KMS-11 (cell line): ENCODE data around the gene SPINK1.

Experiments used
- H2AFZ ChIP-seq: fragments of 200-600 bp; sonication (generic); 2 replicates; pipeline ENCODE4 v1.6.1; 2016; ENCODE audit warnings: antibody characterized with exemption, mixed run types, low read depth
- H3K27ac ChIP-seq: fragments of 200-600 bp; sonication (generic); 2 replicates; pipeline ENCODE4 v1.6.1; 2016; ENCODE audit warnings: mild to moderate bottlenecking, mixed run types
- H3K27me3 ChIP-seq: fragments of 200-600 bp; sonication (generic); 2 replicates; pipeline ENCODE4 v1.6.1; 2017; ENCODE audit warnings: mild to moderate bottlenecking, low read depth, mixed run types, moderate library complexity; ENCODE audit not compliant: insufficient read depth
- H3K36me3 ChIP-seq: fragments of 200-600 bp; sonication (generic); 2 replicates; pipeline ENCODE4 v1.6.1; 2017; ENCODE audit warnings: mild to moderate bottlenecking, mixed run types; ENCODE audit not compliant: insufficient read depth
- H3K4me1 ChIP-seq: fragments of 200-600 bp; sonication (generic); 2 replicates; pipeline ENCODE4 v1.6.1; 2016; ENCODE audit warnings: mild to moderate bottlenecking, low read depth, mixed run types; ENCODE audit not compliant: poor library complexity, severe bottlenecking
- H3K4me2 ChIP-seq: fragments of 200-600 bp; sonication (generic); 2 replicates; pipeline ENCODE4 v1.7.0; 2016; ENCODE audit warnings: mild to moderate bottlenecking, mixed run types
- H3K4me3 ChIP-seq: fragments of 200-600 bp; sonication (generic); IDR thresholded peaks from 2 replicates; pipeline ENCODE4 v1.6.1; 2017; ENCODE audit warnings: low read depth, low read length, mixed read lengths; ENCODE audit not compliant: insufficient read depth
- H3K79me2 ChIP-seq: fragments of 200-600 bp; sonication (generic); 2 replicates; pipeline ENCODE4 v1.6.1; 2016; ENCODE audit warnings: low read depth, mixed run types; ENCODE audit not compliant: insufficient read depth
- H3K9ac ChIP-seq: fragments of 200-600 bp; sonication (generic); 2 replicates; pipeline ENCODE4 v1.6.1; 2016; ENCODE audit warnings: mild to moderate bottlenecking, mixed run types
- H4K20me1 ChIP-seq: fragments of 200-600 bp; sonication (generic); 2 replicates; pipeline ENCODE4 v1.6.1; 2016; ENCODE audit warnings: mild to moderate bottlenecking, mixed run types; ENCODE audit not compliant: insufficient read depth
- TF ChIP-seq, protein P1 (sequence below): fragments of 200-600 bp; sonication (generic); conservative IDR thresholded peaks from 2 replicates; pipeline ENCODE4 v1.6.1; 2017; ENCODE audit warnings: low read depth, mild to moderate bottlenecking, antibody characterized with exemption, low read length, moderate library complexity, mixed read lengths

The SPINK1 gene

GRCh38 chr5:147786142-147786541, 45.3 kb downstream of the SPINK1 start:
- no peak overlapping the region for H3K27ac ChIP-seq
- TF ChIP-seq, protein P1, sequence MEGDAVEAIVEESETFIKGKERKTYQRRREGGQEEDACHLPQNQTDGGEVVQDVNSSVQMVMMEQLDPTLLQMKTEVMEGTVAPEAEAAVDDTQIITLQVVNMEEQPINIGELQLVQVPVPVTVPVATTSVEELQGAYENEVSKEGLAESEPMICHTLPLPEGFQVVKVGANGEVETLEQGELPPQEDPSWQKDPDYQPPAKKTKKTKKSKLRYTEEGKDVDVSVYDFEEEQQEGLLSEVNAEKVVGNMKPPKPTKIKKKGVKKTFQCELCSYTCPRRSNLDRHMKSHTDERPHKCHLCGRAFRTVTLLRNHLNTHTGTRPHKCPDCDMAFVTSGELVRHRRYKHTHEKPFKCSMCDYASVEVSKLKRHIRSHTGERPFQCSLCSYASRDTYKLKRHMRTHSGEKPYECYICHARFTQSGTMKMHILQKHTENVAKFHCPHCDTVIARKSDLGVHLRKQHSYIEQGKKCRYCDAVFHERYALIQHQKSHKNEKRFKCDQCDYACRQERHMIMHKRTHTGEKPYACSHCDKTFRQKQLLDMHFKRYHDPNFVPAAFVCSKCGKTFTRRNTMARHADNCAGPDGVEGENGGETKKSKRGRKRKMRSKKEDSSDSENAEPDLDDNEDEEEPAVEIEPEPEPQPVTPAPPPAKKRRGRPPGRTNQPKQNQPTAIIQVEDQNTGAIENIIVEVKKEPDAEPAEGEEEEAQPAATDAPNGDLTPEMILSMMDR, result no peak
- no peak overlapping the region for H3K4me2 ChIP-seq
- no peaks in the 10 kb centered on the region for H3K27me3 ChIP-seq
- no peak overlapping the region for H3K9ac ChIP-seq
- H3K79me2 ChIP-seq, result peaks cover 5% of the 10 kb centered on the region; the same call in 1 of the 2 replicates
- H4K20me1 ChIP-seq, result no peaks in the 10 kb centered on the region
- H3K36me3 ChIP-seq, result no peaks in the 10 kb centered on the region
- no peak overlapping the region for H2AFZ ChIP-seq
- H3K4me1 ChIP-seq, result peaks cover 10% of the 10 kb centered on the region
- H3K4me3 ChIP-seq, result no peak overlapping the region

DNA sequence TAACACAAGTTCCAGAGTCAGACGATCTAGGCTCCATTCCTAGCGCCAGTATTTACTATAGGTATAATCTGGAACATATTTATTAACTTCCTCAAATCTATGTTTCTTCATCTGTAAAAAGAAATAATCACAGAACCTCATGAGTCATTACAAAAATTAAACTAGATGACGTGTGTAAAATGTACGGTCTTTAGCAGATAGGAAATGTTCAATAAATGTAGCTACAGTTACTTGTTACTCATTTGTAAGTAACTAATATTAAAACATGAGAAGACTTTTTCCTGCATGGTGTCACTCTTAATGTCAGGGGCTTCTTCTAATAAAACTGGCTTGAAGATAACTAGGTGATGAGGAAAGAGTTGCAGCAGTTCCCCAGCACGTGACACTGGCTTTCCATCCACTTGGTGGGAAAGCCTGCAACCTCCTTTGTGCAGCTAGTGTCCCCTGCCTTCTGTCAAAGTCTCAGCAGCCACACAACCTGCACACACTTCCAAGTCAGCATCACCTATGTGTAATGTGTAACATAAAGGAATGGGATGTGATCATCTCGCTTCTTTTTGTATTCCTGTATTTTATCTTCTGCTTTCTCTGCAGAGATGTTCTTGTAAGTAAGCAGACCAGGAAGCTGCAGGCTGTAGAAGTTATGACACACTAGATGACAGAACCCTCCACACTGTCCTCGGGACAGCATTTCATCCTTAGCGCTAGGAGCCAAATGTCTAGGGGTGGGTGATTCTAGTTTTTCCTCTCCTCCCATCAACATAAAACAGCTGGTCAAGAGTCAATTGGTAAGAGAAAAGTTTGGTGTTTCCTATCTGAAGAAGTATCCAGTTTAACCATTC, 47.1 kb downstream of the SPINK1 start:
- H2AFZ ChIP-seq, result no peak overlapping the region

DNA sequence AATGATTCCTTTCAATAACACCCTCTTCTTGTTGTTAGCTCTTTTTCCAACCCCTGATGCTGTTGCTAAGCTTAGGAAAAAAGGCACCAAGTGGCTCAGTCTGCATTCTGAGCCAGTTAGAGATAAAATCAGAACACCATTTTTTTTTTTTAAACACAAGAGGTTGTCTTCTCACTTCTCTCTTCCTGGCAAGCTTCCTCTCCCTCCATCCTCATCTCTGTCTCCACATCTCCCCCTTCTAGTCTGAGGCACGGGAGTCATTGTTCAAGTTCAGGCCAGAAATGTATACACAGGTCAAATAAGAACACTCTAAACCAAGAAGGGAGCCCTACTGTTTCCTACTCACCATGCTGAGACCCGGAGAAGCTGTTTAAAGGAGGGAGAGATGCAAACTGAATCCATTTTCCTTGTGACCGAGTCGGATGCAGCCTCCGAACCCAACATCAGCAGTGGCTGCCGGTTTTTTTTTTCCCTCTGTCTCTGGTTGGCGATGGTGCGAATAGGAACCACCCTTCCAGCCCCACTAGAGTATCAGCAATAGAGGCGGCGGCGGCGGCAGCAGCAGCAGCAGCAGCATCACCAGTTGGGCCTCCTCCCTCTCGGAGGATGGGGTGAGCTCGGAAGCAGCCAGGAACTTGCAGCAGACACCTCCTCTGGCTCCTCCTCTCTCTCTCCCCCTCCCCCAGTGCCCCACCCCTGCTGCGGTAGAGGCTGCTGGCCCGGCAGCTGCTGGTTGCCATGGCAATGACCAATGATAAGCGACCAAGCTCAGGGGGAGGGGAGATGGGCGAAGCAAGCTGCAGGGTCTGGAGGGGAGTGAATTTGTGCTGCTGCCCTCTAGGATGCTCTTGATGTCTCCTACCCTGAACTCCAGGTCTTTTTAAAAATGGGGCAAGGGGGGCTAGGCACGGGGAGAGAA, 49.1 kb downstream of the SPINK1 start, which contains the start of gene JAKMIP2:
JAKMIP2 (minus strand) TSS at position 619 of the 919 bp plus-strand sequence. CDS start 110,922 bp downstream, outside the sequence.
- H3K27me3 ChIP-seq, result no peaks in the 10 kb centered on the region
- H3K4me2 ChIP-seq, result peak within 1 kb of the TSS; percentile 85
- H3K4me1 ChIP-seq, result peaks cover 43% of the 10 kb centered on the region
- no peaks in the 10 kb centered on the region for H4K20me1 ChIP-seq
- TF ChIP-seq, protein P1, result no peak
- H3K9ac ChIP-seq, result peak within 1 kb of the TSS; percentile 59
- H3K27ac ChIP-seq, result peak within 1 kb of the TSS; percentile 78
- peaks cover 37% of the 10 kb centered on the region for H3K79me2 ChIP-seq
- peak within 1 kb of the TSS; percentile 77 for H2AFZ ChIP-seq
- H3K36me3 ChIP-seq, result no peaks in the 10 kb centered on the region
- no peak within 1 kb of the TSS for H3K4me3 ChIP-seq

More for the DNA sequence above, 47.1 kb downstream of the SPINK1 start:
- TF ChIP-seq, protein P1, result no peak
- Histone ChIP-seq H3K9ac (no peak overlapping the region), H3K4me1 (peaks cover 23% of the 10 kb centered on the region), H3K79me2 (peaks cover 23% of the 10 kb centered on the region), H3K4me3 (no peak overlapping the region), H3K4me2 (no peak overlapping the region), H3K27ac (no peak overlapping the region), H3K36me3 (no peaks in the 10 kb centered on the region), H3K27me3 (no peaks in the 10 kb centered on the region), H4K20me1 (no peaks in the 10 kb centered on the region)

GRCh38 chr5:147780924-147781573, 50.4 kb downstream of the SPINK1 start:
- peak overlapping the region; percentile 59; the same call in 1 of the 2 replicates for H3K9ac ChIP-seq
- no peaks in the 10 kb centered on the region for H4K20me1 ChIP-seq
- H3K4me1 ChIP-seq, result peaks cover 52% of the 10 kb centered on the region
- H3K27me3 ChIP-seq, result no peaks in the 10 kb centered on the region
- H2AFZ ChIP-seq, result no peak overlapping the region
- TF ChIP-seq, protein P1, result no peak
- H3K4me3 ChIP-seq, result no peak overlapping the region
- no peaks in the 10 kb centered on the region for H3K36me3 ChIP-seq
- peak overlapping the region; percentile 78; the same call in 1 of the 2 replicates for H3K27ac ChIP-seq
- H3K79me2 ChIP-seq, result peaks cover 37% of the 10 kb centered on the region
- H3K4me2 ChIP-seq, result peak overlapping the region; percentile 85
